Left renal cortex interstitium (tissue), 4 donors: ENCODE results near the gene ZNF883. TPM values are rescaled to one million over a fixed set of nuclear protein-coding genes. Genes with fewer than 3 reads are reported as not detected.

Source experiments
- DNase-seq, 4 donors: peaks; one replicate each; pipeline ENCODE4 v3.0.0-alpha.2; 2013; ENCODE audit warnings: low read depth in 4 of 4, low spot score in 2 of 4, missing footprints in 1 of 4
- polyA plus RNA-seq, 4 donors: library from polyadenylated mRNA; unstranded; fragments of 120-200 nt; gene quantifications; one replicate each; pipeline ENCODE4 v1.2.1, GENCODE V29; 2013; ENCODE audit not compliant: insufficient read length in 4 of 4

Gene ZNF883
- polyA plus RNA-seq, 4 donors: 9.6 to 10.1 (median 9.9) TPM

DNA sequence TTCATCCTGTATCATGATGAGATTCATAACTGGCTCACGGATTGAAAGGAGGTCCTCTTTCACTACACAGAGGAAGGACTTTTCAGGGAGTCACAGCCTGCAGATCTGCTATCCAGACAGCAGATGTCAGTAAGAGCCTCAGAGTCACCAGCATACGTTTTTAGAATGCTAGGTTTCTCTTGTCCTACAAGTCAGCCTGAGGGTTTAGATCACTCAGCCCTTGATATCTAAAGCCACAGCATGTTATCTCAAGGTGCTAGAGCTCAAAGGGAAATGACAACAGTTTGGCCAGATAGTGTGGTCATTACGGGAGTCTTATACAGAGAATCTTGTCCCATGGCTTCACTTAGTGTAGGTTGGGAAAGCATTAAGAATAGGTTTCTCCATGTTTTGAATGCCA lies 90.4 kb downstream of the ZNF883 start:
- DNase-seq: no peak

DNA sequence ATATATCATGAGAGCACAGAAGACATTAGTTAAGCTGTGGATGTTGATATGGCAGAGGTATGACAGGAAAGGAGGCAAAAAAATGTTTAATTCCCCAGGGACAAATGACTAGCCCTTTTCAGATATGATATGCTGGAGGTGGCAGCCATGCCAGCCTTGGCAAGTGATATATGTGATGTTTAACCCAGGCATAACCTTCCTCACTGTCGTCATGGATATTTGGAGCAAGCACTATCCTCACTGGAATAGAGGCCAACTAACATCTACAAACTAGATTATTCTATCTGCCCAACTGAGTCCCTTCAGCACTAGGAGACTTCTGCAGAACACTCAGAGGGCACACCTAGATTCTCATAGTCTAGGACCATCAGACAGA lies 94.0 kb downstream of the ZNF883 start:
- no peak for DNase-seq

DNA sequence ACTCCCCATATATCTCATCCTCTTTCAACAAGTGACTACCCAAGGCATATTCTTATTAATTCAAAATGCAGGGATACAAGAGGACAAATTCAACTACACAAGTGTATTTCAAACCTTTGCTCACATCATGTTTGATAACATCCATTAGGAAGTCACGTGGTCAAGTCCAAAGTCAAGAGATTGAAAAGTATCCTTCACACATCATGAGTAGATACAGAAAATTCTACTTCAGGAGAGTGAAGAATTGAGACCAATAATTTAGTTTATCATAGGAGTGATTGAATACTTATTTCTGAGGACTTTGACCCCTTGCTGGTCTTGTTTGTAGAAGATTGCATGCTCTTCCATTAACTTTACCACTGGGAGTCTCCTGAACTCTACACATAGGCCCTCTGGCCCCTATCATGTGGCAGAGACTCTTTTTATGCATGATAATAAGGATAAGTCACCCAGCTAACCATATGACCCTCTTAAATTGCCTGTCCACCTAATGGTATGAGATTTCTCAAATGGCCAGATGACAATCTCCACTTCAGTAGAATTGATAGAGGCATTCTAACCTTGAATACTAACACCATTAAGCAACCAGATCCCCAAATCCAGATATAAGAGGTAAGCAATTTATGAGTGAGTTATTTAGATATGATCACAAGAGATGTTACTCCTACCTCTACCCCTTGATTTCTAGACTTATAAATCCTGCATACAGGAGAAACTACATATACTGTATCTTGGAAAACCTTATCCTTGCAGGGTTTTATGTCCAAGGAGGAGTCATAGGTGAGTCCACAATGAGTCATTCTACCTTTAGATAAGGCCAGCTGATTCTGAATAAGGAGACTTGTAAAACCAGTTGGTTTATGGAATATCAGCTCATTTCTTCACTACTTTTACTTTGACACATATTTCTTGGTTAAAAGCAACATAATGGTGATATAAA lies 94.7 kb downstream of the ZNF883 start:
- no peak for DNase-seq

DNA sequence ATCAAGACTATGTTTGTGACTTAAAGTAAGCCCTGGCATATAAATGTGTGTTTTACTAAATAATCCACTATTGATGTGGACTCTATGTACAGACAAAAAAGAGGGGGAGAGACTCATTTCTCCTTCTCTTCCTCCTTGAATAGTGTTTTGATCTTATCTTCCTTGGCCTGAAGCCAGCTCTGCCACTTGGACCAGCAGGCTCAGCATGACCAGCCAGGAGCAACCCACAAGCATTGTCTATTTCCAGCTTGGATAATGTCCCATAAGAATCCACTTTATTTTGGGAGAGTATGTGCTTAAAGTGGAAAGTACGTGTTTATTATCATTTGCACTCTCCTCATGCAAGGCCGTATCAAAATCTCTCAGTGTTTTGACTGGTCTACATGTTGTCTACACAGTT lies 97.5 kb downstream of the ZNF883 start:
- DNase-seq: no peak

DNA sequence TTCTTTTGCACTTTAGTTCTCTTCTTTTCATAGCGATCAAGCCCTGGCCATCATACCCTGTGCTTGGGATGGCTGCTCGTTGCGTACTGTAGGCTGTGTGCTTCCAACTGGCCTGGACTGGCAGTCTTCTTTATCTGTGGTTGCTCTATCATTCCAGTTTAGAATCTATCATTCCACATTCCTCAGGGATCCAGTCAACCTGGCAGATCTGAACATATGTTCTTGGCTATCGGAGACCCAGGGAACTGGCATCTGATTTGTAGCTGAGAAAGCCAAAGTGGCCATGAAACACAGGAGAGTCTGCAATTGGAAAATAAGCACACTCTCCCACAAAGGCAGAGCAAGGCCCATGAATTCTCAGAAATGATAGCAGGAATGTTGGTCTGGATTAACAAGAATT lies 98.7 kb downstream of the ZNF883 start:
- no peak for DNase-seq

DNA sequence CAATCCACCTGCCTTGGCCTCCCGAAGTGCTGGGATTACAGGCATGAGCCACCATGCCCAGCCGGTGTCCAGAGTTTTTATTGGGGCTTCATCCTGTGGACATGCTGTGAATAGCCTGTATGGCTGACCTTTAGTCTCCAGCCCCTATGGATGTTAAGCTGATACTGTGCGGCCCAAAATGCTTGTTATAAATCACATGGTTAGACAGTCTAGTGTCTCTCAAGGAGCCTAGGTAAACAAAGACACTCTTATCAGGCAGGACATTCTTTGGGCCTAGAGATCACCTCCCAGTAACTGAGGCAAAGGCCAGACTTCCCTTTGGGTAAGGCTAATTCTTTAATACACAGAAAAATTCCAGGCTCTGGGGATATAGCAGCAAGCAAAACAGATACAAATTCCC lies 99.4 kb downstream of the ZNF883 start:
- no peak for DNase-seq

DNA sequence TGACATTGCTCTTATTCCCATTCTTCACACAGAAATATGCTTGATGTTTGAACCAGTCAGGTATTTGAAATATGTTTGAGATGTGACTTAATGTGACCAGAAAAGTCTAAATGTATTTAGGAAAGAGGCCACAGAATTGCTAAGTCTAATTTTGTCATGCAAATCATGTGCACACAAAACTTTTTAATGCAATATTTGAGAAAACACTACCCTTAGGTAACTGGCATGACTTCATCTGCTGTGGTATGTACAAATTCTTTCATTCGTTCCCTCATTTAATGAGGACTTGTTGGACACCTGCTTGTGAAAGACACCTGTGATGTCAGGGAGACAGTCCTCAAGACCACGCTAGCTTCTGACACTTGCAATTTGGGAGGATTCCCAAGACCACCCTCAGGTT lies 100.3 kb downstream of the ZNF883 start:
- no peak for DNase-seq

Other genes with a start within 250 kb of the ZNF883 start
- under 1 TPM; 0.10 to 0.52 (median 0.22) TPM for gene SLC46A2, start 121.3 kb downstream of the ZNF883 start, polyA plus RNA-seq
- gene ZFP37, start 44.5 kb upstream of the ZNF883 start, polyA plus RNA-seq: 10 to 100 TPM; 10.4 to 15.0 (median 12.1) TPM
- 1 to 10 TPM; 2.7 to 4.5 (median 3.7) TPM for gene SLC31A2, start 138.8 kb upstream of the ZNF883 start, polyA plus RNA-seq
- 10 to 100 TPM; 25.8 to 33.6 (median 30.4) TPM for gene FKBP15, start 209.1 kb upstream of the ZNF883 start, polyA plus RNA-seq
- 10 to 100 TPM; 19.7 to 27.2 (median 23.8) TPM for gene SLC31A1, start 209.4 kb upstream of the ZNF883 start, polyA plus RNA-seq